Activated CD8-positive, alpha-beta T cell treated with anti-CD3 and anti-CD28 coated beads for 36 hours (primary cell): ENCODE data around the gene INPP5E. TPM values are rescaled to one million over a fixed set of nuclear protein-coding genes. Genes with fewer than 3 reads are reported as not detected.

Experiments
- ATAC-seq: fragments of 200-7000 bp; cut with Tn5 transposase; one replicate; pipeline ENCODE4 v1.10.0; 2021; ENCODE audit warnings: mild to moderate bottlenecking, moderate library complexity
- CTCF ChIA-PET: fragments of 350-600 bp; sonication (Branson Sonifier 250); formaldehyde crosslinking; loops from one replicate; lab custom pipeline; 2021; ENCODE audit warnings: antibody characterized with exemption; lab: Charles Lee
- POLR2A ChIA-PET: fragments of 350-600 bp; sonication (Branson Sonifier 250); formaldehyde crosslinking; loops from one replicate; lab custom pipeline; 2021; ENCODE audit warnings: antibody characterized with exemption; lab: Charles Lee
- DNase-seq: peaks from one replicate; pipeline ENCODE4 v3.0.0-alpha.2; 2020
- H3K27ac Mint-ChIP-seq: one replicate; pipeline ENCODE4 v1.8.0; 2021; ENCODE audit warnings: mild to moderate bottlenecking, mixed read lengths
- H3K27me3 Mint-ChIP-seq: one replicate; pipeline ENCODE4 v1.8.0; 2021; ENCODE audit warnings: mixed read lengths
- H3K36me3 Mint-ChIP-seq: one replicate; pipeline ENCODE4 v1.8.0; 2021; ENCODE audit warnings: low read depth, mixed read lengths
- H3K4me1 Mint-ChIP-seq: one replicate; pipeline ENCODE4 v1.8.0; 2021; ENCODE audit warnings: low read depth, mixed read lengths
- H3K4me3 Mint-ChIP-seq: one replicate; pipeline ENCODE4 v1.8.0; 2021; ENCODE audit warnings: mild to moderate bottlenecking, moderate library complexity, mixed read lengths
- H3K9me3 Mint-ChIP-seq: one replicate; pipeline ENCODE4 v1.8.0; 2021; ENCODE audit warnings: mixed read lengths
- CTCF ChIP-seq: fragments of 200-600 bp; IDR thresholded peaks from one replicate; pipeline ENCODE4 v1.8.0; 2022; ENCODE audit warnings: antibody characterized with exemption, mild to moderate bottlenecking
- intact Hi-C: fragments of 100-400 bp; cut with micrococcal nuclease; formaldehyde crosslinking; loops from one replicate; pipeline ENCODE4 v1.10.0; 2022
- total RNA-seq, 2 experiments: library from RNA; stranded (reverse); gene quantifications; one replicate each; pipeline ENCODE4 v1.2.3, GENCODE V29; 2021

INPP5E gene
- total RNA-seq, 2 experiments from 2014 or later: 12.0 to 13.8 TPM

- Mint-ChIP-seq H3K27me3 (peaks cover 1% of the 10 kb centered on the region), H3K4me1 (peaks cover 4% of the 10 kb centered on the region), H3K27ac (no peak overlapping the region), H3K36me3 (peaks cover 2% of the 10 kb centered on the region), H3K4me3 (no peak overlapping the region), H3K9me3 (no peaks in the 10 kb centered on the region)
- ChIA-PET CTCF (interaction anchor here (0.7 to 8.8 kb wide), 13 partner anchors 22 to 177 kb away, joined by 3 to 93 read pairs (median 4); no protein-coding TSS in a partner anchor), POLR2A (interaction anchor here (1.0 kb wide), 1 partner anchor 52 kb away, joined by 3 read pairs; no protein-coding TSS in a partner anchor)
- DNase-seq (no peak), ATAC-seq (no peak)
- intact Hi-C loops: loop anchor here (10.0 kb wide), 1 partner anchor 48 kb away; no protein-coding TSS in a partner anchor
- no peak for TF ChIP-seq CTCF
These were observed 47.4 kb upstream of the INPP5E start for GRCh38 chr9:136486823-136487620.

GRCh38 chr9:136486131-136486530, 46.5 kb upstream of the INPP5E start:
- H3K27me3 Mint-ChIP-seq: peaks cover 1% of the 10 kb centered on the region
- ChIA-PET CTCF (interaction anchor here (0.8 to 8.8 kb wide), 11 partner anchors 41 to 179 kb away, joined by 3 to 93 read pairs (median 6); no protein-coding TSS in a partner anchor), POLR2A (interaction anchor here (0.6 to 1.0 kb wide), 2 partner anchors 53 to 247 kb away, joined by 3 read pairs; no protein-coding TSS in a partner anchor)
- no peak overlapping the region for H3K4me3 Mint-ChIP-seq
- H3K4me1 Mint-ChIP-seq: peaks cover 12% of the 10 kb centered on the region
- intact Hi-C loops: loop anchor here (10.0 kb wide), 1 partner anchor 49 kb away; no protein-coding TSS in a partner anchor
- ATAC-seq: no peak
- H3K9me3 Mint-ChIP-seq: no peaks in the 10 kb centered on the region
- no peak for DNase-seq
- H3K27ac Mint-ChIP-seq: no peak overlapping the region
- TF ChIP-seq CTCF: no peak
- H3K36me3 Mint-ChIP-seq: peaks cover 7% of the 10 kb centered on the region

- ChIA-PET CTCF (interaction anchor here (0.6 to 8.8 kb wide), 27 partner anchors 12 to 209 kb away, joined by 3 to 93 read pairs (median 3); no protein-coding TSS in a partner anchor), POLR2A (interaction anchor here (0.6 to 2.2 kb wide), 4 partner anchors 13 to 248 kb away, joined by 3 to 5 read pairs (median 4); no protein-coding TSS in a partner anchor)
- intact Hi-C loops: loop anchor here (2.0 to 10.0 kb wide), 2 partner anchors 49 to 145 kb away; no protein-coding TSS in a partner anchor
- Mint-ChIP-seq H3K36me3 (peaks cover 8% of the 10 kb centered on the region), H3K4me3 (peak overlapping the region; percentile 44), H3K27me3 (peaks cover 1% of the 10 kb centered on the region), H3K9me3 (no peaks in the 10 kb centered on the region), H3K4me1 (peaks cover 15% of the 10 kb centered on the region), H3K27ac (no peak overlapping the region)
- DNase-seq (peak; percentile 92), ATAC-seq (peak; percentile 8)
- peak; percentile 89 for TF ChIP-seq CTCF
These were observed 45.7 kb upstream of the INPP5E start for GRCh38 chr9:136485049-136486045.

GRCh38 chr9:136484153-136485048, 44.8 kb upstream of the INPP5E start:
- H3K4me3 Mint-ChIP-seq: peak overlapping the region; percentile 44
- intact Hi-C loops: loop anchor here (2.0 to 10.0 kb wide), 2 partner anchors 50 to 146 kb away; no protein-coding TSS in a partner anchor
- H3K27ac Mint-ChIP-seq: no peak overlapping the region

More at GRCh38 chr9:136484153-136485048, 44.8 kb upstream of the INPP5E start:
- Mint-ChIP-seq H3K4me1 (peaks cover 24% of the 10 kb centered on the region), H3K36me3 (peaks cover 15% of the 10 kb centered on the region), H3K27me3 (peaks cover 1% of the 10 kb centered on the region), H3K9me3 (no peaks in the 10 kb centered on the region)
- no peak for ATAC-seq
- ChIA-PET POLR2A (interaction anchor here (0.8 to 2.2 kb wide), 5 partner anchors 14 to 146 kb away, joined by 3 to 6 read pairs (median 4); partner anchors contain the start of gene NOTCH1), CTCF (interaction anchor here (0.7 to 8.8 kb wide), 22 partner anchors 24 to 246 kb away, joined by 3 to 93 read pairs (median 4); no protein-coding TSS in a partner anchor)
- DNase-seq: no peak
- TF ChIP-seq CTCF: no peak
